Choroid plexus epithelial cell (primary cell): ENCODE measurements around the gene RIBC1.
"Not testable (repeated sequence)": the region's sequence is repeated elsewhere in the genome, so short reads cannot be mapped to it uniquely, and the experiment has no call there.

Source experiments
- DNase-seq: peaks from one replicate; pipeline ENCODE4 v3.0.0-alpha.2; 2010; ENCODE audit warnings: low read depth
- H3K4me3 ChIP-seq: 2 replicates; pipeline ENCODE4 v1.5.1; 2011; ENCODE audit warnings: low read depth, mild to moderate bottlenecking, control low read depth, low read length, moderate library complexity
- TF ChIP-seq, protein P1 (sequence below): conservative IDR thresholded peaks from 2 replicates; pipeline ENCODE4 v1.5.1; 2011; ENCODE audit warnings: low read depth, mild to moderate bottlenecking, control low read depth, inconsistent platforms, low read length, moderate library complexity

RIBC1 gene

DNA sequence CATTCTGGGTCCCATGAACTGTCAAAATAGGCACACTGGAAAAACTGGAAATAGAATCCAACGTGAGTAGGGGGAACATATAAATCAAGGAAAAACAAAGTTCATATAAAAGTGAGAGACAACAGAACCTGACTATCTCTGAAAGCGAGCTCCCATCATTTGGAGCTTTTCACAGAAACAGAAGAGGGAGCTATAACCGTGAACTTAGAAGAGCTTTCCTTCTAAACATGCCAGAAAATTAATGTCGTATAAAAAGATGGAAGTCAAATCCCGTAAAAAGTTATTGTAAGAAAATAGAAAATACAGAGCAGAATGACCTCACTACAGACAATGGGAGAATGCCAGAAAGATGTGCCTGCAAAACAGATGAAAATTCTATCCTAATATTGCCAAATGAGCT is 35.4 kb downstream of the RIBC1 start:
- no peak overlapping the region for H3K4me3 ChIP-seq
- TF ChIP-seq, protein P1, sequence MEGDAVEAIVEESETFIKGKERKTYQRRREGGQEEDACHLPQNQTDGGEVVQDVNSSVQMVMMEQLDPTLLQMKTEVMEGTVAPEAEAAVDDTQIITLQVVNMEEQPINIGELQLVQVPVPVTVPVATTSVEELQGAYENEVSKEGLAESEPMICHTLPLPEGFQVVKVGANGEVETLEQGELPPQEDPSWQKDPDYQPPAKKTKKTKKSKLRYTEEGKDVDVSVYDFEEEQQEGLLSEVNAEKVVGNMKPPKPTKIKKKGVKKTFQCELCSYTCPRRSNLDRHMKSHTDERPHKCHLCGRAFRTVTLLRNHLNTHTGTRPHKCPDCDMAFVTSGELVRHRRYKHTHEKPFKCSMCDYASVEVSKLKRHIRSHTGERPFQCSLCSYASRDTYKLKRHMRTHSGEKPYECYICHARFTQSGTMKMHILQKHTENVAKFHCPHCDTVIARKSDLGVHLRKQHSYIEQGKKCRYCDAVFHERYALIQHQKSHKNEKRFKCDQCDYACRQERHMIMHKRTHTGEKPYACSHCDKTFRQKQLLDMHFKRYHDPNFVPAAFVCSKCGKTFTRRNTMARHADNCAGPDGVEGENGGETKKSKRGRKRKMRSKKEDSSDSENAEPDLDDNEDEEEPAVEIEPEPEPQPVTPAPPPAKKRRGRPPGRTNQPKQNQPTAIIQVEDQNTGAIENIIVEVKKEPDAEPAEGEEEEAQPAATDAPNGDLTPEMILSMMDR = peak; percentile 53
- peak; percentile 56 for DNase-seq

DNA sequence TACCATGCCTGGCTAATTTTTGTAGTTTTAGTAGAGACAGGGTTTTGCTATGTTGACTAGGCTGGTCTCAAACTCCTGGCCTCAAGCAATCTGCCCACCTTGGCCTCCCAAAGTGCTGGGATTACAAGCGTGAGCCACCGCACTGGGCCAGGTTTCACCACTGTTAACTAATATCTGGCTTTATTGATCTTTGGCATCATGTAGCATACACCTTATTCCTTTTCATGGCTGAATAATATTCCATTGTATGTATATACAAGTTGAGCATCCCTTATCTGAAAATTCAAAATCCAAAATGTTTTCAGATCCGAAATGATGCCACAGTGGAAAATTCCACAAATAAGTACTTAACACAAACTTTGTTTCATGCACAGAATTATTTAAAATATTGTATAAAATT is 46.0 kb downstream of the RIBC1 start:
- not testable (repeated sequence) for H3K4me3 ChIP-seq, DNase-seq

- H3K4me3 ChIP-seq = no peak overlapping the region
- DNase-seq = no peak
- TF ChIP-seq, protein P1 = no peak
These were observed 48.7 kb downstream of the RIBC1 start for GRCh38 chrX:53471346-53471745.

DNA sequence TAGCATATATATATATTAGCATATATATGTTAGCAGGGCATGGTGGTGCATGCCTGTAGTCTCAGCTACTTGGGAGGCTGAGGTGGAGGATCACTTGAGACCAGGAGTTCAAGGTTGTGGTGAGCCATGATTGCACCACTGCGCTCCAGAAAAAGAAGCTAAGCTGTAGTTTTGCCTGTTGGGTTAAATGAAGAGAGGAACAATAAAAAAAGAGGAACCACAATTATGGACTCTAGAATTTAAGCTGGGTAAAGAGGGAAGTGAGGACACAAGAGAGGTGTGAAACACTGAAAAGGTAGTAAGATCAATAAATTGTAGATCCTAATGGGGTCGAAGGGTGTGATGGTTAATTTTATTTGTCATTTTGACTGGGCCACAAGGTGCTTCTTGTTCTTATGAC is 52.0 kb downstream of the RIBC1 start:
- no peak overlapping the region for H3K4me3 ChIP-seq
- TF ChIP-seq, protein P1 = no peak
- DNase-seq = no peak

GRCh38 chrX:53476371-53476770 is 53.7 kb downstream of the RIBC1 start:
- TF ChIP-seq, protein P1 = no peak
- H3K4me3 ChIP-seq = no peak overlapping the region
- peak; percentile 17 for DNase-seq

DNA sequence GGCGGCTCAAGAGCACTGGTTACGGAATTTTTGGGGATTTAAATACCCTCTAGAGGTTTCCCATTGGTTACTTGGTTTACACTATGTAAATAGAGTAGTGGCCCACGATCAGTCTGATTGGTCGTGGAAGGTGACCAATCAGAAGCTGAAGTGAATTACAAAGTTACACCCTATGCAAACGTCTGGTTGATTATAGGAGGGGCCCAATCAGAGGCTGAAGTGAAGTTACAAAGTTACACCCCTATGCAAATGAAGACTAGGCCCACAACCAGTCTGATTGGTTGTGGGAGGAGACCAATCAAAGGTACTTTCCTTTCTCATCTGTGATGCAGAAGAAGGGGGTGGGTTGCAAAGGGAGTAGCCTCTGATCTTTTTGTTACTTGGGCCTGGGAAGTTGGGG is 56.6 kb downstream of the RIBC1 start:
- DNase-seq = no peak
- TF ChIP-seq, protein P1 = no peak
- H3K4me3 ChIP-seq = no peak overlapping the region
